ENCODE results near the gene MMP28.
A peak's percentile ranks its signal among the peaks of the same experiment; 100 is the strongest.

MMP28 gene

GRCh38 chr17:35797918-35798317 is 2.5 kb upstream of the MMP28 start:
- DNase-seq, result no peak

- DNase-seq, result no peak
These were observed 1.9 kb upstream of the MMP28 start for GRCh38 chr17:35797370-35797769.

GRCh38 chr17:35796942-35797341 is 1.5 kb upstream of the MMP28 start:
- no peak for DNase-seq

GRCh38 chr17:35795871-35796265 is 427 bp upstream of the MMP28 start:
- DNase-seq, result no peak

- no peak for DNase-seq
These were observed 2.2 kb downstream of the MMP28 start for GRCh38 chr17:35793257-35793656.

- DNase-seq, result no peak
These were observed 3.6 kb downstream of the MMP28 start for GRCh38 chr17:35791681-35792350.

- DNase-seq, result no peak
These were observed 4.6 kb downstream of the MMP28 start for GRCh38 chr17:35790841-35791240.

- DNase-seq, result no peak
These were observed 6.7 kb downstream of the MMP28 start for GRCh38 chr17:35788477-35789368.

- no peak for DNase-seq
These were observed 8.5 kb downstream of the MMP28 start for GRCh38 chr17:35786941-35787432.

GRCh38 chr17:35784895-35785294 is 10.5 kb downstream of the MMP28 start:
- no peak for DNase-seq

- DNase-seq, result no peak
These were observed 14.5 kb downstream of the MMP28 start for GRCh38 chr17:35780950-35781349.

- no peak for DNase-seq
These were observed 16.7 kb downstream of the MMP28 start for GRCh38 chr17:35778641-35779196.

GRCh38 chr17:35775583-35775982 is 19.9 kb downstream of the MMP28 start:
- no peak for DNase-seq

GRCh38 chr17:35775039-35775438 is 20.4 kb downstream of the MMP28 start:
- no peak for DNase-seq

- DNase-seq, result no peak
These were observed 20.9 kb downstream of the MMP28 start for GRCh38 chr17:35774499-35774898.

GRCh38 chr17:35773679-35774425 is 21.6 kb downstream of the MMP28 start:
- DNase-seq, result no peak

GRCh38 chr17:35773129-35773528 is 22.3 kb downstream of the MMP28 start:
- no peak for DNase-seq

GRCh38 chr17:35769895-35770486 is 25.4 kb downstream of the MMP28 start:
- DNase-seq, result no peak

GRCh38 chr17:35768797-35769196 is 26.6 kb downstream of the MMP28 start:
- DNase-seq, result no peak

- peak in 1 of 2 experiments; percentile 20 for DNase-seq
These were observed 28.4 kb downstream of the MMP28 start for GRCh38 chr17:35766903-35767510.

GRCh38 chr17:35766489-35766877 is 29.0 kb downstream of the MMP28 start:
- DNase-seq, result no peak

Measured in NCI-H526 (cell line).